Esophagus muscularis mucosa (tissue), 3 donors: ENCODE measurements around the gene OR52L1.

ENCODE experiments used
- POLR2A ChIP-seq: fragments of 450-650 bp; IDR thresholded peaks from one replicate; pipeline ENCODE4 v1.6.1; 2017; ENCODE audit warnings: antibody characterized with exemption, moderate library complexity, mild to moderate bottlenecking, low read depth
- POLR2AphosphoS5 ChIP-seq, 2 donors: sonication (generic); formaldehyde crosslinking; IDR thresholded peaks; one replicate each; pipeline ENCODE4 v1.6.1; 2017; ENCODE audit warnings: antibody characterized with exemption in 2 of 2
- TF ChIP-seq, protein P1 (sequence below), 3 experiments: fragments of 200-600 bp in 2 of 3; fragments of 450-650 bp in 1 of 3; sonication (generic) in 2 of 3; IDR thresholded peaks; one replicate each; pipeline ENCODE4 v1.5.1; 2017 to 2019; ENCODE audit warnings: antibody characterized with exemption in 3 of 3, mild to moderate bottlenecking in 2 of 3, moderate library complexity in 1 of 3

DNA sequence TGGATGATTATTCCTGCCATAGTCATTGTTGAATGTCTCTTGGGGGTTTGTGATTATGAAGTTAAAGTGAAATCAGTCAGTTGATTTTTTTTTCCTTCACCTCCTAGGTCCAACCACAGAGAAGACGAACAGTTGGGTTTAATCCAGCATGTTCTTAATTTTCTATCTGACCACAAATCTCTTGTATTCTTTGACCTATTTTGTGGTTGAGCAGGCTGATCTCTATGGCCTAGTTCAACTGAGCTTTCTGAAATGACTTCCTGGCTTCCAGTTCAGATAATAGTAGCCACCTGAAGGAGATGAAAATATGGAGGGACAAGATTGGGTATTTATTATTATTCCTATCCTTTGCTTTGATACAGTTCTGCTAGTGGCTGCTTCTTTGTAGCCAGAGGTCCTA, 13.3 kb downstream of the OR52L1 start:
- TF ChIP-seq POLR2AphosphoS5 (IDR thresholded peaks at IDR 0.05) (no peak), POLR2A (no peak)
- TF ChIP-seq, protein P1, sequence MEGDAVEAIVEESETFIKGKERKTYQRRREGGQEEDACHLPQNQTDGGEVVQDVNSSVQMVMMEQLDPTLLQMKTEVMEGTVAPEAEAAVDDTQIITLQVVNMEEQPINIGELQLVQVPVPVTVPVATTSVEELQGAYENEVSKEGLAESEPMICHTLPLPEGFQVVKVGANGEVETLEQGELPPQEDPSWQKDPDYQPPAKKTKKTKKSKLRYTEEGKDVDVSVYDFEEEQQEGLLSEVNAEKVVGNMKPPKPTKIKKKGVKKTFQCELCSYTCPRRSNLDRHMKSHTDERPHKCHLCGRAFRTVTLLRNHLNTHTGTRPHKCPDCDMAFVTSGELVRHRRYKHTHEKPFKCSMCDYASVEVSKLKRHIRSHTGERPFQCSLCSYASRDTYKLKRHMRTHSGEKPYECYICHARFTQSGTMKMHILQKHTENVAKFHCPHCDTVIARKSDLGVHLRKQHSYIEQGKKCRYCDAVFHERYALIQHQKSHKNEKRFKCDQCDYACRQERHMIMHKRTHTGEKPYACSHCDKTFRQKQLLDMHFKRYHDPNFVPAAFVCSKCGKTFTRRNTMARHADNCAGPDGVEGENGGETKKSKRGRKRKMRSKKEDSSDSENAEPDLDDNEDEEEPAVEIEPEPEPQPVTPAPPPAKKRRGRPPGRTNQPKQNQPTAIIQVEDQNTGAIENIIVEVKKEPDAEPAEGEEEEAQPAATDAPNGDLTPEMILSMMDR (IDR thresholded peaks at IDR 0.05) = no peak
